ENCODE data around the gene RBKS.
"Not testable (repeated sequence)": the region's sequence is repeated elsewhere in the genome, so short reads cannot be mapped to it uniquely, and the experiment has no call there.

Gene RBKS

DNA sequence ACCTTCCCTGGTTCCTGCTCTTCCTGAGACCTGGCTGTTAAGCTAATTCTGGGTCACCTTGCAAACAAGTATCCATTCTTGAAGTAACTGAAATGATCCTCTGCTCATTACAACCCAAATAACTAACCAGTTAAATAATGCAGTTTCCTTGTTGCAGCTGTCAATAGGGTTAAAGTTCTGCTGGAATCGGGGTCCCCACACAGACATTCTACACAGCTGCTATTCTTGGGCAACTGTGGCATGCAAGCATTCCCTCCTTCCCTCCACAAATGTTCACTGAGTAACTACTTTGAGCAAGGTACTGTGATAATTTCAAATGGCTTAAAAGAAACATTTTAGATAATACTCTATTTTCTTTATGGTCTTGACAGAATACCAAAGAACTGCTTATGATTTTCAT lies 17.1 kb downstream of the RBKS start:
- DNase-seq (ENCODE audit: low read depth in 2 of 2) = no peak

DNA sequence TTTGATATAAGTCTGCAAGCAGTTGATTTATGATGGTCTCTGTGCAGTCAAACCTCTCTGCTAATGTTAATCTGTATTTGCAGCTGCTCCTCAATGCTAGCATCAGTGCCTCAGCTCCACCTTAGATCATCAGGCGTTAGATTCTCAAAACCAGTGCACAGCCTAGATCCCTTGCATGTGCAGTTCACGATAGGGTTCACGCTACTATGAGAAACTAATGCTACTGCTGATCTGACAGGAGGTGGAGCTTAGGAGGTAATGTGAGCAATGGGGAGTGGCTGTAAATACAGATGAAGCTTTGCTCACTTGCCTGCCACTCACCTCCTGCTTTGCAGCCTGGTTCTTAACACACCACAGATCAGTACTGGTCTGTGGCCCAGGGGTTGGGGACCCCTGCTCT lies 18.4 kb downstream of the RBKS start:
- DNase-seq (ENCODE audit: low read depth in 2 of 2) = no peak

DNA sequence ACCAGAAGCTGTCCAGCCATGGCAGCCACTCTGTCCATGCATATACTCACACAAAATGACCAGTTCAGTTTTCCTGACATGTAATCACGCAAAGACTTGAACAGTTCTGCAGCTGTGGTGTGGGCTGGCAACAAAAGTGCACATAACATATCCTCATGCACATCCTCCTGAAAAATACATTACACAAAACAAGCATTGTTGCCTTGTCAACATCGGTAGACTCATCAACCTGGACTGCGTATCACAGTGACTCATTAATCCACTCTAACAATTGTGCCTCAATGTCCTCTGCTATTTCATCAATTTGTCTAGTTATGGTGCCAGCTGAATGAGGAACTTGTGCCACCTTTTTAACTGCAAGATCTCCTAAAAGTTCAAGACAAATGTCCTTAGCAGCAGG lies 19.5 kb downstream of the RBKS start:
- no peak for DNase-seq (ENCODE audit: low read depth in 2 of 2)

DNA sequence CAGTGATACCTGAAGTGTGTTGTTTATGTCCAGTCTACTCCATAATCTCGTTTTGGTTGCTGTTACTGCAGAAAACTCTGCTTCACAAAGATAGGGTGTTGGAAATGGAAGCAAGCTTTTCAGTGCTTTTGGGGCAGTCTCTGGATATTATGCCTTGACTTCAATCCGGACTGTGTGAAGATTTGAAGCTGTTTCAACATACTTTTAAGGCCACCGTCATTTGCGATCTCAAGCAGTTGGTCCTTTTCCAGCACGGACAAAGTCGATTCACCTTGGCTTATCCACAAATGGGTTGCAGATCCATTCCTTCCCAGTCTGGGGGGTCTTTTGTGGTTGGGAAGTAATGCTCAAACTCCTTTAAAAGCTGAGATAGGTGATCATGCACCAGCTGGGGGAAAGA lies 20.4 kb downstream of the RBKS start:
- no peak for DNase-seq (ENCODE audit: low read depth in 2 of 2)

DNA sequence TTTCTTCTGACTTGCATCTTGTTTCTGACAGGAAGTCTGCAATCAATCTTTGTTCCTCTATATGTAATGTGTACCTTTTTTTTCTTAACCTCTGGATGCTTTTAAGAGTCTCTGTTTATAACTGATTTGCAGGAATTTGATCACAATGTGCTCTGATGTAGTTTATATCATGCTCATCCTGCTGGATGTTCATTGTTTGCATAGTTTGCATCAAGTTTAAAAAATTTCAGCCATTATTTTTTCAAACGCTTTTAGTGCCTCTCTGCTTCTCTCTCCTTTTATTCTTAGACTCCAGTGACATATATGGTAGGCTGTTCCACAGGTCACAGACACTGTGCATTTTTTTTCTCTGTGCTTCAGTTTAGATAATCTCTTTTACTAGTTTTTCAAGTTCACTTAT lies 23.9 kb downstream of the RBKS start:
- DNase-seq (ENCODE audit: low read depth in 2 of 2) = no peak

DNA sequence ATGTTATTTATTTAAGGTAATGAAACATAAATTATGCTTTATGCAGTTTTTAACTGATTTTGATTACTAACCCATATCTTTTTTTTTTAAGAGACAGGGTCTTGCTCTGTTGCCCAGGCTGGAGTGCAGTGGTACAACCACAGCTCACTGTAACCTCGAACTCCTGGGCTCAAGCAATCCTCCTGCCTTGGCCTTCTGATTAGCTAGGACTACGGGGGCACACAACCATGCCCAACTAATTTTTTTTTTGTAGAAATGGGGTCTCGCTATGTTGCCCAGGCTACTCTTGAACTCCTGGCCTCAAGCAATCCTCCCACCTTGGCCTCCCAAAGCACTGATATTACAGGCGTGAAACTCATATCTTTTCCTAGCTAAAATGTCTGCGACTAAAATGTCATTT lies 26.2 kb downstream of the RBKS start:
- DNase-seq (ENCODE audit: low read depth in 2 of 2) = not testable (repeated sequence)

DNA sequence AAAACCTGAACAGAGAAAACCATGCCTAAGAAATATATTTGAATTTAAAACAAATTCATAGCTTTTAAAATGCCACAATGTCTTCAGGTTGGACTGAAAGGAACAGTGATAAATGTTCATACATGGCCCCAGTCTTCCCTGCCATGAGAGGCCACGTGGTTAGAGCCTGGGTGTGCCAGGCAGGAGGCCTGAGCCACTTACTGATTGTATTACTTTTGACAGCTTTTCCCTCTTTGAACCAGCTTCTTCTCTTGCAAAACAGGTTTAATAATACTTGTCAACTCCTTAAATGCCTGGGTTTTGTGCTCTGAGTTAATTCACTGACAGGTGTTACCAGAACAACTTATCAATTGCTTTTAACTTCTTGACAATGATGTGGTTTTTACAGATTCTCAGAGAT lies 27.0 kb downstream of the RBKS start:
- no peak for DNase-seq (ENCODE audit: low read depth in 2 of 2)

DNA sequence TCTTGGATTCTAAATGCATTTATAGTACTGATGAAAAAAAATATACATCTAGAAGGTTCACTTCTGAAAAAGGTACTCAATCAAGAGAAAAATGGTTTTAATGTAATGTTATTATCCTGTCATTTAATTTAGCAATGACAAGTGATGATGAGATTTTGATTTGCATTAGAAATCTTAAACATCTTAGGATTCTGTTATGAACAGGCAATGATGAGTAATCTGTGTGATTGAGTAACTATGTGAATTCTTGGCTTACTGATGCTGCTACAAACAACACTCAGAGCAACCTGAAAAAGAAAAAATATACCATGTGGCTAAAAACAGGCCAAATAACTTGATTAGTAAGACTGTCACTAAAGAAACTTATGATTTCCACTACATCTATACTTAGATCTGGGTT lies 30.1 kb downstream of the RBKS start:
- no peak for DNase-seq (ENCODE audit: low read depth in 2 of 2)

DNA sequence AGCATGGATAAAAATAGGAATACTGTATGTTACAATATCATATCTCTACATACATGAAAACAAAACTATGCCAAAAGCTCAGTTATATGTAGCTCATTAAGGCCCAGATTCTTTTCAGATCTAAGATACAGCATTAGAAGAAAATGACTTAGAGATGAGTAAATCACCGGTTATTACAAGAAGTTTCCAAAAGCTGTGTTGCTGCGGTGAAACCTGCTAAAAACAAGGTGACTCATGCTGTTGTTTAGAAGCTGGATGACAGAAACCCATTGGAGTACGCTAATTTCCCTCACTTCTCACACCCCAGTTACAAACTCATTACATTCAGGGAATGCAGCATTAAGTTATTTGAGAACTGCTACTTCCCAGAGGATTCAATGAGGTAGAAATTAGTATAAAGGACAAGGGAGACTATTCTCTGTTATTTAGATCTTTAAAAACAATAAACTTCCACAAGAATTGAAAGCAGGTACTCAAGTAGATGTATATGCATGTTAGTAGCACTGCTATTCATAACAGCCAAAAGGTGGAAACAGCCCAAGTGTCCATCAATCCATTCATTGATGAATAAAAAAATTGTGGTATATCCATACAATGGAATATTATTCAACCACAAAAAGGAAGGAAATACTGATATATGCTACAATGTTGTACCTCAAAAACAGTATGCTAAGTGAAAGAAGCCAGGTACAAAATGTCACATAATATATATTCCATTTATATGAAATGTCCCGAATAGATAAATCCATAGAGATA lies 32.6 kb downstream of the RBKS start:
- no peak for DNase-seq (ENCODE audit: low read depth in 2 of 2)

DNA sequence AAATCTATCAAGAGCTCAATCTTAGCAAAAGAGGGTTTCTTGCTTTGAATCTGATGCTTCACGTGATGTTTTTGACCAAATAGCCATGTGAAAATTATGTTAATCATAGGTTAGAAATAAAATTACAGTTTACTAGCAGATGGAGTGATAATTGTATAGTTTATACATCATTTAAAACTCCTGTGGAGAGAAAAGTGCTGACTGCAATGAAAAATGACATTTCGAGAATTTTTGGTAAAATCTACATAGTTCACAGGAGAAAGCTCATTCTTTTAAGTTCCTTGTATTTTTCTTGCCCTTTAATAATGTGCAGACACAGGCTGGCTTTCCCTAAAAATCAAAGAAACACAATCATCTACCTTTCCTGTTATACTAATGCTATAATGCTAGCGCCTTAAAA lies 33.2 kb downstream of the RBKS start:
- no peak for DNase-seq (ENCODE audit: low read depth in 2 of 2)

DNA sequence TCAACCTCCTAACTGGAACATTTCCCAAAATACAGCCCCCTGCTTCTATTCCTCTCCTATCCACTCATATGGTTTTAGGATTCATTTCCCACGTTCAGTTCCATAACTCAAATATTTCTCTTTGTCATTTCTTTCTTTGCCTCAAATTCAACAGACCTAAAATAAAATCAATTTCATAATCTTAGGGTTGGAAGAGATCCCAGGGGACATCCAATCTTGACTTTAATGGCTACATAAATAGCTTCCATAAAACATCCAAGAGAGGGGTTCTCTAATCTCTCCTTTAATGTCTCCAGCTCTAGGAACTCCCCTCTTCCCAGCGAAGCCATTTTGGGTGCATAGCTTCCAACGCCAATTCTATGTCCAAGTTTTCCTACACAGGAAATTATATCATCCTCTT lies 33.8 kb downstream of the RBKS start:
- DNase-seq (ENCODE audit: low read depth in 2 of 2) = no peak

DNA sequence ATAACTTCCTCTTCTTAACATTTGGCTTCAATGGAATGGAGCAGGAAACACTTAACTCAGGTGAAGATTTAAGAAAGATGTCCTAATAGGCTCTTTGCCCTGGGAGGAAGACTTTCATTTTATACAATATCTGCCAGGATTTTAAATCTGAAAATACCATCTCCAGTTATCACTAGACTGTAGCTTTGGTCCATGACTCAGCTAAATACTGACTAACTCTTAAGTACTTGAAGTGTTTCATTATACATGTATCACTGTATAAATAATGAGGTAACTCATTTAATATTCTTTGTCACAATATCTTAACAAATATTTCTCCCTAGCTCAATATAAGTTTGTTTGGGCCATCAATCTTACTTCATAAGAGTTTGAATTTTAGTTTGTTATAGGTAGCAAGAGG lies 34.7 kb downstream of the RBKS start:
- DNase-seq (ENCODE audit: low read depth in 2 of 2) = no peak

DNA sequence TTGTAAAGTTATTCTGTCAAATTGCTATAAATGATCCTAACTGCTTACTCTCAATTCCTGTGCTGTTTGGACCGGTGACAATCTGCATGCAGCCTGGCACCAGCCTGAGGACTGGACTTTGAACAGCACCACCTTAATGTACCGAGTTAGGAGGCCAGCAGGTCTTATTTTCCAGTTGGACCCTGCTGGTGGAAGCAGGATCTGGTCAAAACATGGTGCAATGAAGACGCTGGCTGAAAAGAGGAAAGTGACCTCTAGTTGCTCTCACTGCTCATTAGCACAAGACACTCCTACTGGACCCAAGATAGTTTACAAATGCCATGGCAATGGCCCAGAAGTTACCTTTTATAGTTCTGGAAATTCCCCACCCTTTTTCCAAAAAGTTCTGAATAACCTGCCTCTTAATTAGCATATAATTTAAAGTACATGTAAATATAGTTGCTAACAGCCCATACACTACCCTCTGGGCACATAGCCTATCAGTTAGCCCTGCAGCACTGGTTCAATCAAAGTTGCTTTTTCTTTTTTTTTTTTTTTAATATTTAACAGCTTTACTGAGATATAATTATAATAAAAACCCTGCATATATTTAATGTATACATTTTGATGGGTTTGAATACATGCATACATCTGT lies 35.8 kb downstream of the RBKS start:
- DNase-seq (ENCODE audit: low read depth in 2 of 2) = no peak

DNA sequence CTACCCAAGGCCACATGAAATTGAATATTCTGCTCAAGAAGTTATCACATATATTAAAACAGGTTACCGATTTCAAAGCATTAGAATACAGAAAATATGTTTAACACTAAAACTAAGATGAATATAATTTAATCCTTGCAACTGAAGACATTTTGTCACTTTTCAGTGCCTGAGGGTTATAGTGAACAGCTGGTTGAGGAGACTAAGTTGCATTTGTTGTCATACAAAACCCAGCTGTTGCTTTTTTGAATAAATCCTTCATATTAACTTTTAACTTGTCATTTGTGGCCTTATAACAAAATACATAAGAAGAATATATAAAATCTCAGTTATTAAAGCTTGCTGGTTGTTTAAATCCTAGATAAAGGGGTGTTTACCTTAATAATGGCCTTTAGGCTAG lies 37.5 kb downstream of the RBKS start:
- DNase-seq (ENCODE audit: low read depth in 2 of 2) = no peak

DNA sequence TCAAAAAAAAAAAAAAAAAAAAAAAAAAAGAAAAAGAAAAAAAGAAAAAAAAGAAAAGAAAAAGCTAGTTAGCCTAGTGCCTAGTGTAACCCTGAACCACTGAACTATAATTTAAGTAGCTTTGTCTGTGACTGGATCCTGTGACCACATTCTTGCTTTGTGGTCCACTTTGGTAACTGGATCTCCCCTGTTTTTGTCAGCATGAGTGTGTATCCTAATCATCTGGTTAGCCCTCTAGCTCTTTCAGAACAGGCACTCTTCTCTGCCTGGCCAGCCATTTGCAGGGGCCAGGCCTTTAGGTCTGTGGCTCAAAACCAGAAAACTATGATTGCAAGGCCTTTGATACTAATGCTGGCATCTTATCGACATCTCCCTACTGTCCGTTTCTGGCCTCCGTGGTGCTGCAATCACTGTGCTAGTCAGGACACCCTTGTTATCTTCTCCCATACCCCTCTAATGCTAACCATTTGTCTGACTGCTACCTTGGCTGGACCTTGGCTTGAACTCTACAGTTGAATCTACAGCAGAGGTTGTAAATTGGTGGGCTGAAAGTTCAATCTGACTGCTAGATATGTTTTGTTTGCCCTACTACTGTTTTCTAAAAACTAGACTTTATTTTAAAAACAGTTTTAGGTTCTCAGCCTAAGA lies 40.5 kb downstream of the RBKS start:
- DNase-seq (ENCODE audit: low read depth in 2 of 2) = no peak

DNA sequence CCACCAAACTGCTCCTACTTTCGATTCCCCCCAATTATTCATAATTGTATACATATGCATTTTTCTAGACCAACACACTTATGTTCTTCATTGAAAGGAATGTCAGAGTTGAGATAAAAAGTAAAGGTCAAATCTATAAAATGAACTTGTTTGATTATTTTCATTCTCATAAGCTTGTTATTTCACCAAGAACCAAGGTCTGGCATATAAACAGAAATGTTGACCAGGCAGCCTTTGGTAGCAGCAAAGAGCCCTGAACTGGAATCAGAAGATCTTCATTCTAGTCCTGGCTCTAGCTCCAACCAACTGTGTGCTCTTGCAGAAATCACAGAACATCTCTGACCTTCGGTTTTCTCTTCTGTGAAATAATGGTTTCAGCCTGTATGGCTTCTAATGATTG lies 42.9 kb downstream of the RBKS start:
- DNase-seq (ENCODE audit: low read depth in 2 of 2) = no peak

DNA sequence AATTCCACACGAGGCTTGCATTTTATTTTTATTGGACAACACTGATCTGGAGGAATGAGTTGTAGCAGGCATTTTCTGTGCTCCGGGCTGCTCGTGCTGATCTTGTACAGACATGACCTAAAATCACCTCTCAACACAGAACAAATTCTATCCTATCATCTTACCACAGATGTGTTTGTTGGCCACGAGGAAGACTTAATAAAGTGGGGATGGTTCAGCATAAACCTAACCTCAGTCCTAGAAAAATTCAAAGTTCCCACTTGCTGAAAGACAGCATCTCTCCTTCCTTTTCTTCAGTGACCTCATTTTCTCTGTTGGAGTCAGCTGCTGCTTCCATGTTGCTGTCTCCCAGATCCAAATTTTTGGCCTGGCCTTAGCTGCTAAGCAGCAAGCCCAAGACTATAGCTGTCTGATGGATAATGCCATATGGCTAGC lies 45.3 kb downstream of the RBKS start:
- DNase-seq (ENCODE audit: low read depth in 2 of 2) = no peak

DNA sequence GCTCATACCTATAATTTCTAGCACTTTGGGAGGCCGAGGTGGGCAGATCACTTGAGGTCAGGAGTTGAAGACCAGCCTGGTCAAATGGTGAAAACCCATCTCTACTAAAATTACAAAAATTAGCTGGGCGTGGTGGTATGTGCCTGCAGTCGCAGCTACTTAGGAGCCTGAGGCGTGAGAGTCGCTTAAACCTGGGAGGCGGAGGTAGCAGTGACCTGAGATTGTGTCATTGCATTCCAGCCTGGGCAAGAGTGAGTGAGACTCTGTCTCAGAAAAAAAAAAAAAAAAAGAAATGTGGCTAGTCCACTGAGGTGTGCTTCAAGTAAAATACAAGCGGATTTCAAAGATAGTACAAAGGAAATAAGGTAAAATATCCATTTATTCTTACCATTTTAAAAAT lies 46.2 kb downstream of the RBKS start:
- DNase-seq (ENCODE audit: low read depth in 2 of 2) = no peak

DNA sequence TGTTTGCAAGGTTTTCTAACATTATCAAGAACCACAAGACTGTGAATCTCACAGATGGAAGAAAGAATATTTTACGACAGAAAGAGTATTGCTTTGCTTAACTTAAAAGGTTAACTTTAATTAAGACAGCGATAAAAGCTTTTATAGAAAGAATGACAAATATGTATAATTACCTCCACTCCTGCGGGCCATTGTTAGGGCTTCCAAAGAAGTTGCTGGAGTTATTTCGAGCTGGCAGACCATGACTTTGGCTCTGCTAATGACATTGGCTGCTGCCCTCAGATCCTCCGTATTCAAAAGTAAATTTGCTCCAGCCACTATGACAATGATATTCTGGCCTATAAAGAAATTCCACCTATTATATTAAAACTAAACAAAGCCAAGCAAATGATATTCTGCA lies 47.3 kb downstream of the RBKS start:
- no peak for DNase-seq (ENCODE audit: low read depth in 2 of 2)

DNA sequence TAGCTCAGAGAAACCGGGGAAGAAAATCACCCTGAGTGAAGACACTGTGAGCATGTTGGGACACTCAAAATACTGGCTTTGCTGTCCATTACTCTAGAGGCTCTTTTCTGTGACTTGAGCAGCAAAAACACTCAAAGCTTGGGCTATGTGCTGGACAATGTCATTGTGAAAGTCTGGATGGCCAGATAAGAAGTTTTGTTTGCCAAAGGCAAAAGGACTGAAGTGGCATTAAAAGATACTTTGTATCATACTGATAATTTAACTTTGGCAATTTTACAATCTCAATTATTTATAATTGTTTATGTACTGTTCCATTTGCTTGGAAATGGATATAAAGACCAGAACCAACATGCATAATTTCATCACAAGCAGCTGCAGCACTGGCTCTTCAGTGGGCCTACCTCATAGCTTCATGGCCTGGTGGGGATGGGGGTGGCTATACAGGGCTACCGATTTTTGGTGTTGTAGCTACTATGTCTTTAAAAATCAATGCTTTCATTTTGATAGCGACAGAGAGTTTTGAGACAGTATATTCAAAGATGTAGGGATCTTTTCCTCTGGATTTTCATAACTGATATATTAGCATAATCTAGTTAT lies 51.1 kb downstream of the RBKS start:
- no peak for DNase-seq (ENCODE audit: low read depth in 2 of 2)

DNA sequence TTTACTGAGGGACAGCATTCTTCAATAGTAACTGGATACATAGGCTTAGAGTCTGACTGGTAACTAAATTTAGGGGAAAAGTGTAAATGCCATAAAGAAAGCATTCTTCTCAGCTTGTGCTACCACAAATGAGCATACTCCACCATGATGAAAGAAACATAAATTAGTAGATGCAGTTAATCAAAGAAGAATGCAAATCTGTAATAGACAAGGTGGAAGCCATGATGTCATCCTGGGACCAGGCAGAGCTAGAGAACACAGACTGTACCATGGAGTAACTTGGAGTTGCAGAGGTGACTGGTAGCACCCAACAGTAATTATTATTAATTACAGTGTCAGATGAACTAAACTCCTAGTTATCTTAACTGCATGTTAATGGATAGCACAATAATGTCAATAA lies 51.7 kb downstream of the RBKS start:
- DNase-seq (ENCODE audit: low read depth in 2 of 2) = no peak

DNA sequence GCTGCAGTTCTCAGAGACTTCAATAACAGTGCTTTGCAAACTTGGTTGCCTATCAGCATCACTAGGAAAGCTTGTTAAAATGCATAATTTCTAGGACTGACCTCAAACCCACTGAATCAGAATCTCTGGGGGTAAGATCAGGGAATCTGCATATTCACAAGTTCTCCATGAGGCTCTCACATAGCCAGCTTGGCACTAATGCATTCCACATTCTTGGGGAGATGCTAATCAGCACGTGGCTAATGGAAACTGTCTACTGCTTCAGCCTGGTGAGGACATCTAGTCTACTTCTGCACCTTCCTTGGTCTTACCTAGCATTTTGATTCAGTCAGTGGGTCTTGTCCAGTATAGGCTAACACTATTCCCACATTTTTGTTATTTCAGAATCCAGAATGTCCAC lies 56.3 kb downstream of the RBKS start:
- DNase-seq (ENCODE audit: low read depth in 2 of 2) = no peak

DNA sequence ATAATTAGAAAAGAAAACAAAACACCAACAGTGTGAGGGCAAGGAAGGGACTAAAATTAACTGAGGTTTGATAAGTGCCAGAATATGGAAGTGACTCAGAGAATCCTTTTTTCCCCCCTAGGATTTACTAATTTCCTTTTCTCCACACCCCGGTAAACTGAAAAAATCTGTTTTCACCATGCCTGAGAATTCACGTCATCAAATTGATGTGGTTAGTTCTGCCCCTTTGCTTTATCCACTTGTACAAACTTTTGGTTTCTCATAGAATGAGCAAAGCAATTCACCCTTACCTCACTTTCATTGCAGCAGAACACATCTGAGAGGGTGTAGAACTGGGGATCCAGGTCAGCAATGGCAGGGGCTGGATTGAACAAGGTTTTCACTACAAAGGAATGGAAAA lies 57.8 kb downstream of the RBKS start:
- no peak for DNase-seq (ENCODE audit: low read depth in 2 of 2)

Measured in stimulated activated CD8-positive, alpha-beta memory T cell treated with anti-CD3 and anti-CD28 coated beads, Interleukin-2, amount 100 ng/mL, for 48 hours (primary cell).